GM21390 (cell line): ENCODE data around the gene ANLN.
"Not testable (repeated sequence)": the region's sequence is repeated elsewhere in the genome, so short reads cannot be mapped to it uniquely, and the experiment has no call there.

Experiments
- ATAC-seq: cut with Tn5 transposase; IDR thresholded peaks from one replicate; pipeline ENCODE4 v1.9.1; 2021; ENCODE audit not compliant: unreplicated experiment

The ANLN gene

GRCh38 chr7:36462551-36463137, 73.0 kb downstream of the ANLN start:
- ATAC-seq = no peak

GRCh38 chr7:36464271-36464670, 74.6 kb downstream of the ANLN start:
- ATAC-seq = no peak

GRCh38 chr7:36466001-36466400, 76.3 kb downstream of the ANLN start:
- ATAC-seq = not testable (repeated sequence)

GRCh38 chr7:36468370-36469101, 78.9 kb downstream of the ANLN start:
- ATAC-seq = no peak

- no peak for ATAC-seq
These were observed 79.6 kb downstream of the ANLN start for GRCh38 chr7:36469236-36469635.

- ATAC-seq = no peak
These were observed 82.6 kb downstream of the ANLN start for GRCh38 chr7:36472141-36472729.

GRCh38 chr7:36473454-36474282, 84.0 kb downstream of the ANLN start:
- no peak for ATAC-seq

- ATAC-seq = no peak
These were observed 84.8 kb downstream of the ANLN start for GRCh38 chr7:36474283-36475010.

- ATAC-seq = no peak
These were observed 85.3 kb downstream of the ANLN start for GRCh38 chr7:36475011-36475342.

GRCh38 chr7:36475381-36475780, 85.7 kb downstream of the ANLN start:
- ATAC-seq = no peak

- no peak for ATAC-seq
These were observed 89.1 kb downstream of the ANLN start for GRCh38 chr7:36478745-36479144.

- not testable (repeated sequence) for ATAC-seq
These were observed 94.2 kb downstream of the ANLN start for GRCh38 chr7:36483853-36484252.

- no peak for ATAC-seq
These were observed 94.6 kb downstream of the ANLN start for GRCh38 chr7:36484265-36484664.

- ATAC-seq = no peak
These were observed 96.7 kb downstream of the ANLN start for GRCh38 chr7:36486336-36486735.

GRCh38 chr7:36487756-36488336, 98.2 kb downstream of the ANLN start:
- no peak for ATAC-seq

GRCh38 chr7:36488672-36489071, 99.0 kb downstream of the ANLN start:
- ATAC-seq = not testable (repeated sequence)

- no peak for ATAC-seq
These were observed 100.8 kb downstream of the ANLN start for GRCh38 chr7:36490419-36490830.

- ATAC-seq = no peak
These were observed 101.7 kb downstream of the ANLN start for GRCh38 chr7:36491317-36491716.

GRCh38 chr7:36496576-36496975, 106.9 kb downstream of the ANLN start:
- no peak for ATAC-seq

GRCh38 chr7:36497176-36497575, 107.5 kb downstream of the ANLN start:
- not testable (repeated sequence) for ATAC-seq

- ATAC-seq = no peak
These were observed 108.1 kb downstream of the ANLN start for GRCh38 chr7:36497775-36498174.
